Left ventricle myocardium inferior (tissue), 1 donor: ENCODE measurements around the gene ARAP2. TPM values are rescaled to one million over a fixed set of nuclear protein-coding genes. Genes with fewer than 3 reads are reported as not detected.

Experiments used
- DNase-seq: peaks from one replicate; pipeline ENCODE4 v3.0.0-alpha.2; 2020
- H3K27ac ChIP-seq: fragments of 200-600 bp; replicated peaks from 2 replicates; pipeline ENCODE4 v1.8.0; 2021
- H3K27me3 ChIP-seq: fragments of 200-600 bp; 2 replicates; pipeline ENCODE4 v1.8.0; 2021; ENCODE audit warnings: low read depth
- H3K36me3 ChIP-seq: fragments of 200-600 bp; 2 replicates; pipeline ENCODE4 v1.8.0; 2021
- H3K4me1 ChIP-seq: fragments of 200-600 bp; 2 replicates; pipeline ENCODE4 v1.8.0; 2021
- H3K4me3 ChIP-seq: fragments of 200-600 bp; 2 replicates; pipeline ENCODE4 v1.8.0; 2021; ENCODE audit warnings: mild to moderate bottlenecking, moderate library complexity
- H3K9me3 ChIP-seq: fragments of 200-600 bp; replicated peaks from 2 replicates; pipeline ENCODE4 v1.8.0; 2021
- CTCF ChIP-seq: fragments of 200-600 bp; IDR thresholded peaks from 2 replicates; pipeline ENCODE4 v1.8.0; 2021; ENCODE audit warnings: antibody characterized with exemption, mild to moderate bottlenecking, borderline replicate concordance
- intact Hi-C: fragments of 100-400 bp; cut with micrococcal nuclease; formaldehyde crosslinking; loops from one replicate; pipeline ENCODE4 v1.11.0; 2022
- total RNA-seq: library from RNA; stranded (reverse); fragmentation: NEBNext Ultra II Directional; extraction: Animal tissue kit (Norgen Biotek cat#: 25700); gene quantifications from one replicate; pipeline ENCODE4 v1.2.1, GENCODE V29; 2021
- donor health status: DM: no; HTN: yes; CAD: no; lungs with severe emphysema.

The ARAP2 gene
- total RNA-seq, 1 donor from 2014 or later, result 2.9 TPM

GRCh38 chr4:36286481-36286871 is 42.2 kb upstream of the ARAP2 start:
- no peak for DNase-seq
- Histone ChIP-seq H3K27ac (no peak overlapping the region), H3K9me3 (no peaks in the 10 kb centered on the region)

GRCh38 chr4:36285784-36286480 is 41.6 kb upstream of the ARAP2 start:
- no peak overlapping the region for H3K27ac ChIP-seq

More at GRCh38 chr4:36286481-36286871, 42.2 kb upstream of the ARAP2 start:
- no peak for TF ChIP-seq CTCF
- Histone ChIP-seq H3K36me3 (no peaks in the 10 kb centered on the region), H3K4me1 (no peaks in the 10 kb centered on the region), H3K4me3 (no peak overlapping the region), H3K27me3 (no peaks in the 10 kb centered on the region)
- intact Hi-C loops, result no loop called here

GRCh38 chr4:36283912-36284465 is 39.7 kb upstream of the ARAP2 start:
- TF ChIP-seq CTCF, result no peak
- no peaks in the 10 kb centered on the region for H3K9me3 ChIP-seq
- peaks cover 5% of the 10 kb centered on the region for H3K27me3 ChIP-seq
- no peak for DNase-seq
- H3K4me3 ChIP-seq, result no peak overlapping the region
- no peaks in the 10 kb centered on the region for H3K4me1 ChIP-seq
- H3K36me3 ChIP-seq, result no peaks in the 10 kb centered on the region
- no peak overlapping the region for H3K27ac ChIP-seq
- intact Hi-C loops, result no loop called here

More at GRCh38 chr4:36285784-36286480, 41.6 kb upstream of the ARAP2 start:
- no peak for TF ChIP-seq CTCF
- no peaks in the 10 kb centered on the region for H3K9me3 ChIP-seq
- H3K27me3 ChIP-seq, result peaks cover under 1% of the 10 kb centered on the region
- intact Hi-C loops, result no loop called here
- H3K4me3 ChIP-seq, result no peak overlapping the region
- H3K4me1 ChIP-seq, result no peaks in the 10 kb centered on the region
- no peak for DNase-seq
- H3K36me3 ChIP-seq, result no peaks in the 10 kb centered on the region

GRCh38 chr4:36282503-36283030 is 38.3 kb upstream of the ARAP2 start:
- no peaks in the 10 kb centered on the region for H3K9me3 ChIP-seq
- H3K36me3 ChIP-seq, result no peaks in the 10 kb centered on the region
- H3K27me3 ChIP-seq, result peaks cover 5% of the 10 kb centered on the region
- intact Hi-C loops, result no loop called here
- no peak for DNase-seq
- H3K27ac ChIP-seq, result no peak overlapping the region
- TF ChIP-seq CTCF, result no peak
- H3K4me3 ChIP-seq, result no peak overlapping the region
- H3K4me1 ChIP-seq, result no peaks in the 10 kb centered on the region

- intact Hi-C loops, result no loop called here
- no peak within 1 kb of the TSS for H3K4me3 ChIP-seq
- DNase-seq, result no peak
Observed at GRCh38 chr4:36281384-36282106, 37.2 kb upstream of the ARAP2 start, which contains the start of gene DTHD1. TSS of gene DTHD1 (plus strand) at chr4:36281616. CDS start at chr4:36281759, 143 bp downstream.

More at GRCh38 chr4:36281384-36282106, 37.2 kb upstream of the ARAP2 start, which contains the start of gene DTHD1:
- Histone ChIP-seq H3K27ac (no peak within 1 kb of the TSS), H3K27me3 (peaks cover 5% of the 10 kb centered on the region), H3K9me3 (no peaks in the 10 kb centered on the region), H3K4me1 (no peaks in the 10 kb centered on the region), H3K36me3 (no peaks in the 10 kb centered on the region)
- TF ChIP-seq CTCF, result no peak
